Effector CD8-positive, alpha-beta T cell (primary cell): ENCODE results near the gene TSPAN9.

Experiments used
- DNase-seq: peaks from one replicate; lab custom pipeline; 2025; lab: John Stamatoyannopoulos, UW

The TSPAN9 gene

DNA sequence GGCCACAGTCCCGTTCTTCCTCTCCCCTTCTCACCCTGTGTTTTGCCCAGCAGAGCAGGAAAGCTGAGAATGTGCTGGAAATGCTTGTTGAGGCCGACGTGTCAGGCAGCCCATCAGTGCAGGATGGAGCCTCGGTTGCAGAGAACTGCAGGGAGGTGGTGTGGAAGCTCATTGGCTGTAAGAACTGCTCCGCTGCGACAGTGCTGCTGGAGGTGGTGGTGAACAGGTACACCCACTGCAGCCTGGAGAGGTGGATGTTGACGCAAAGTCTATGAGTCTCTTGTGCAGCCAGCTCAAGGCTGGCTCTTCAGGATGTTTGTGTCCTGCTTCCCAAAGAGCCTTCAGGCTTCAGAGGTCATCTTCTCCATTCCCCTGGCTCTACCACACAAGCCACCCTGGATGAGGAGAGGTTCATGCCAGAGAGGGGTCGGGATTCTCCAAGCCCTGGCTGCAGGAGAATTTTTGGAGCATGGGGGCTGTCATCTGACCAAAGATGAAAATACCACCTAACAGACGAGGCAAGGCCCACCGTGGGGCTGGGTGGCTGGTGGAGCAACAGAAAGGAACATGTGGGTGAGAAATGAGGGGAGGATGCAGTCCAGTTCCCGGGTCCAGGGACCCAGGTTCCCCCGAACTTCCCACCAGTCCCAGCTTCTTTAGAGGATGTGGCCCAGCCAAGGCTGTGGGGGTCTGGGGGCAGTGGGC lies 239.7 kb downstream of the TSPAN9 start:
- no peak for DNase-seq

DNA sequence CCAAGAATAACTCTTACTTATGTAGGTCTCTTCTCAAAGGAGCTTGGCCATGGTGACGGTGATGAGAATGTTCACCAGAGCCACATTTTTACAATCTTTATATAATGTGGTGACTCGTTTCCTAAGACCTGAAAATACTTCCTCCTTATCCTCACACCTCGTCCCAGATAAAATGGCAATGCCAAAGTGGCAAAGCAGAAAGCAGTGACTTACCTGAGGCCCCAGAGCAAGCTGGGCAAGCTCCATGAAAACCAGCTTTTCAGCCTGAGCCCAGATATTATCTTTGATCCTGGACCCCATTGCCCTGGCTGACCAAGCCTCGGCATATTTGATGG lies 240.3 kb downstream of the TSPAN9 start:
- no peak for DNase-seq

DNA sequence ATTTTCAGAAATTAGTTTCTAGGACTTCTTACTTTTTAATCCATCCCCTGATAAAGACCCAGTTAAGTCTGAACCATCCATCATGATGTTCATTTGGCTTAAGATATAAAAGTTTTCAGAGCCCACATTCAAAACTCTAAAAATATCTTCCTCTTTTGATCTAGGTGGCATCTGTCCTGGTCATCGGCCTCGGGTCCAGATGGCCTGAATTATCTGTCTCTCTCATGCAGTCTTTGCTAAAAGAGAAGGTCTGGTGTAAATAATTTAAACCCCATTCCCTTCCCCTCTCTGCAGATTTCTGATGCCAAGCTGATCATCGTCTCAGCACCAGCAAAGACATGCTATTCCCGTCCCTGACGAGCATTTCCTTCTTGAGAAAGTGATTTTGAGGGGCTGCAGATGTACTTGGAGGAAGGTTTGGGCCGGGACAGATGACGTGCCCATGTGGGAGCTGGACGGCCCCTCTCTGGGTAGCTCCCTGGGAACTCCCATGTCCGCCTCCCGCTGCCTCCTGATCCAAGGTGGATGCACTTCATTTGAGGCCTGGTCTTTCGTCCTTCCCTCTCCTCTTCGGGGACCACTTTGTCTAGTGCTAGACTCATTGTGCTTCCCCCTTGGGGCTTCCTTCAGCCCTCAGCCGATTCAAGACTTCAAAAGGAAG lies 240.8 kb downstream of the TSPAN9 start:
- DNase-seq = no peak

DNA sequence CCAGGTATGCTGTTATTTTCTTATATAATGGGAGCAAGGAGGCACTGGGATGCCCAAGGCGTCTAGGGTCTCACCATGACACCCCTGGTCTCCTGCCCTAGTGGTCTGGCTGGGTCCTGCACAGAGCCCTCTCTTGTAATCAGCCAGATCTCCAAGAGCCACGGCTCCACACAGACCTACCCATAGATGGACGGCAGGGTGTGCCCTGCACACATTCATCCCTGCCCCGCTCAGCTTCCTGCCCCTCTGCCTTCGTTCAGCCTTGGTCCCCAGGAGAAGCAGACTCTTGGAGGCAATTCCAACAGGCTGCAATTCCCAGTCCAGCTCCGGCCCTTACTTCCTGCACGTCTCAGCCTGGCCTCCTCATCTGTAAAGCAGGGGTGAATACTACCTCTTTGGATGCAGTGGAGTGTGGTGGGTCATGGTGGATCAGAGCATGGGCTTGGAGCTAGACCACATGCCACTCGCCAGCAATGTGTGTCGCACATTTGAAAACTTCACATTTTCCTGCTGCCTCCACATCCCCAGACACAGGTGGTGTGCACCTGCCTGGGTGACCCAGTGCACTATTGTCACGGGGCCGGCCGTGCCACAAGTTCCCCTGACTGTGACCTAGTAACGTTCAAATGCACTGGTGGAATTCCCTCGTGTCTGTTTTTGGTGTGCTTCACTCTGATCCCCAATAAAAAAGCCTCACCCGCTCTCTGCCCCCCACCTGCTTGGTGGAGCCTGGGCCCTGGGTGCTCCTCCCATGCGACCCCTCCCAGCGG lies 242.7 kb downstream of the TSPAN9 start:
- no peak for DNase-seq

DNA sequence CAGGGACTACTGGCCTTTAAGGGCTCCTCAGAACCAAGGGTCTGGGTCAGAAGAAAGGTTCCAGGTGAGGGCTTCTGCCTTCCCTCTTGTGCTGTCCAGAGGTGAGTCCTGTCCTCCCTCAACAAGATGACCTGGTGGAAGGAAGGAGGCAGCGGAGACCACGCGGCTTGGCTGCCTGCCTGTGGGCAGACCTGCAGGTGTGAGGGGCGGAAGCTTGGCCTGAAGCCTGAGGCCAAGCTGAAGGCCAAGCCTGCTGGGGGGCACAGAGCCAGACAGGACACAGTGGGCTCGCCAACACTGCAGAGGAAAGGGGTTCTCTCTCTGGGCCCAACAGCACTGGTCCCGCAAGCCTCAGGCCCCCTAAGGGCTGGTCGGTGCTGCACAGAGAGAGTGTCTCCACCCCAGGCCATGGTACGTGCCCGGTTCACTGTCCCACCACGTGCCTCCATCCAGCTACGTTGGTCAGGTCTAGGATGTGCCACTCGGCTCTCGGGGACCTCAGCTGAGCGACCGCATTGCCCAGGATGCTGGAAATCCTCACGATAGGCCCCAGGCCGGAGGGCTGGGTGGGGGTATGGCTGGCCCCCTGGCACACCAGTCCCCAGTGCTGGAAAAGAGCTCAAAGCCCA lies 243.8 kb downstream of the TSPAN9 start:
- DNase-seq = no peak

DNA sequence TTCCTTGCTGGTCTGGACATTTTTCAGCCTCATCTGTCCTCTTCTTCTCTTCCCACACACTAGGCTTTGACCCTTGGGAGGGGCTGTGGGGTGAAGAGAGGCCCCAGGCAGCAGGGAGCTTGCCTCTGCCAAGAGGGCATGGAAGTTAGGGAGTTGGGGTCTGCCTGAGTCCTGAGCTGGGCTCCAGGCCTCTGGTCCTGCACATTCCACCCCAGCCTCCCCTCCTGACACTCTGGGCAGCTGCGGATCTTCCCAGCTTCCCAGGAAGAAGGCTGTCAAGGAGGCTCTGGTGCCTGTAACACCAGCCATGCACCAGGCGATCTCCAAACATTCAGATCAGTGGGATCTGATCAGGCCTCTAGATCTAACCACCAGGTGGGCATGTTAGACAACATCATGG lies 244.7 kb downstream of the TSPAN9 start:
- DNase-seq = no peak

DNA sequence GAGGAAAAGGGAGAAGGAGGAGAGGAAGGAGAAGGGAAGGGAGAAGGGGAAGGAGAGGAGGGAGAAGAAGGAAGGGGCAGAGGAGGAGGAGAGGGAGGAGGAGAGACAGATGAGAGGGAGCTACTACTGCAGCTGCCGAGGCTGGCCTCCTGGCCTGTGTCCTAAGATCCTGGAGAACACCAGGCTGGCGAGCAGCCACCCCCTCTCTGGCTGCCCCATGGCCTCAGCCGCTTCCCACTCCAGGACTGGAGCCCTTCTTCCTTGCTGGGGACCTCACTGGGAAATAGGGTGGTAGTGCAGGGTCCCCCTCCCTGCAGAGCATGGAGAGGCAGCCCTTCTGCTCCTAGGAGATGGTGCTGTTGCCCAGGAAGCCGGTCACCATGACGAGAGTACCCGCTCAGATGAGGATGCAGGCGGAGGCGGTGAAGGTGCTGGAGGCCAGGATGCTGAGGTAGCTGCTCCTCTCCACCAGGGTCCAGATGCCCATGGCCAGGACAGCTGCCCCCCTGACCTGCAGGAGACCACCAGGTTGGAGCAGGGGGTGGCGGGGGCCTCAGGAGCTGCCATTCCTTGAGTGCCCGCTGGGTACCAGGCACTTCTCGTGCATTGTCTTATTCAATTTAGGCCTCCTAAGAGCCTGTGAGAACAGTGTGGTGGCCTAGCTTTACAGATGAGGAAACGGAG lies 246.0 kb downstream of the TSPAN9 start:
- DNase-seq = no peak

DNA sequence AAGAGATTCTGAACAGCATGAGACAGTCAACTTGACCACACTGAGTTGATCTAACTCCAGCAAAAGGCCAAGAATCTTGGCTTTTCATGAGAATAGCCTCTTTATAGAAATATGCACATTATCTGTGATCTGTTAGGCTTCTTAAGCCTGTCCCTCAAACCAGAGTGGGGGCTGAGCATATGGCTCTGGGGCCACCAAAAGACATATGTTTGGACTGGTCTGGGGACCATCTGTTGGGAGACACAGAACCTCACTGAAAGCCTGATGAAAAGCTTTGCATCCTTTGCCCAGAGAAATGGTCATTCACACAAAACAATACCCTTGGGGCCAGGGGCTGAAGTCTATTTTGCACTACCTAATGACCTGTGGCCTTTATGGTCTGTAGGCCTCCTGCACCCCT lies 248.6 kb downstream of the TSPAN9 start:
- no peak for DNase-seq

DNA sequence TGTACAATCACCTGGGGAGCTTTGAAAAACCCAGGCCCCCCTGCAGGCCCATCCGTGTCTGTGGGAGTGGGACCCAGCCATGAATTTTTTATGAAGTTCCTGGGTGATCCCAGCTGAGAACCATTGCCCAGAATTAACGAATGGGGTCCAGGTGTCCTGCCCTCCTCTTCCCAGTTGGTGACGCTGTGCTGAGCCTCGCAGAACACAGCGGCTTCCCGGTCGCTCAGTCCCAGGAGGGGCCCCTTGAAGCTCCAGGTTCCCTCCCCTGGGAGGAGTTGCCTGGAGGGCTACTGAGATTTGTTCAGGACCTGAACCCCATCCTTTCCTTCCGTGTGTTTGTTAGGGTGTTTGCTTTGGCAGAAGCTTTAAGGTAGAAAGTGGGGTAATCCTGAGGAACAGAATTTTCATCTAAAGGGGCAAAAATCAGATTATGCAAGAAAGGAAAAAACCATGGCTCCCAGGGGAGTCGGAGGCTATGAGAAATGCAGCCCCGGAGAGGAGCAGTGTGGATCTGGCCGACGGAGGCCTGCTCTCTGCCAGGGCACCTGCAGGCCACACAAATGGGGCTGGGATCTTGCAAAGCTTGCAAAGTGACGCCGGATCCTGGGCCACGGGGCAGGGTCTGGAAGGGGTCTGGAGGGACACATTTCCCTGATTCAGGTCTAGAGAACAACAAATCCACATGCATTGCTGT lies 249.1 kb downstream of the TSPAN9 start:
- DNase-seq = no peak

DNA sequence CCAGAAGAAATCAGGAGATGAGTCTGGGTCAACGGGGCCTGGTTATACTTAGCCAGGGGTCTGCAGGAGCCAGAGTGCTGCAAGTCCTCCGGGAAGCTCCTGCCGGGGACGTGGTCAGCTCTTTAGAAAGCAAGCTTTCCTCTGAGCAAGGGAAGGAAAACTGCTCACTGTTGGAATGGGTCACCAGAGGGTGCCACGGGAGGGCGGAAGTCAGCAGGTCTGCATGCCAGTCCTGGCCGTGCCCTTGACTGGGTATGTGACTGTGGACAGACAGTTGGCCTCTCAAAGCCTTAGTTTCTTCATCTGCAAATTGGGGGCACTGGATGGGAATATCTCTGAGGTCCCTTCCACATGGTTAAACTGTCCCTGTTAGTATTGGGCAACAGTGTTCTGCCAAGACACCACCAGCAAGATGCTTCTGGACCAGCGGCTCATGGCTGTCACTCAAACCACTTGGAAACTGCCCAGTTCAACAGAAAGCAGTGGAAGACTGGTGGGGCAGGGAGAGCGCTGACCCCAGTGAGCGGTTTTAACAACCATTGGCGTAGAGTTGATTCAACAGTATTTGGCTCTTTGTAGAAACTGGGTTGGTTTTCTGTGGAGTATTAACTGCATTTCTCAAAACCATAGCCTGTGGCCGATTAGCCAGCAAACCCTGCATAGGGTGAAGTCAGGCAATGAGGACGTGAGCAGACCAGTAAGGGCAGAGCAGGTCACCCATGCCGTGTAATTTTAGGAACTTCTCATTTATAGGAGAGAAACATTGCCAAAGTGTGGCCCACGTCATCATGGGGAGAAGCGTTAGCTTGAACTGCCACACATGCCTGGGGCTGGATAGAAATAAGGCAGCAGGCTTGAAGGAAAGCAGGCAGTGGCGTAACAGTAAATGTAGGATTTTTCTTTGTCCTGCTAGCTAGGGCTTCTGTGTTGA lies 249.9 kb downstream of the TSPAN9 start:
- DNase-seq = no peak

DNA sequence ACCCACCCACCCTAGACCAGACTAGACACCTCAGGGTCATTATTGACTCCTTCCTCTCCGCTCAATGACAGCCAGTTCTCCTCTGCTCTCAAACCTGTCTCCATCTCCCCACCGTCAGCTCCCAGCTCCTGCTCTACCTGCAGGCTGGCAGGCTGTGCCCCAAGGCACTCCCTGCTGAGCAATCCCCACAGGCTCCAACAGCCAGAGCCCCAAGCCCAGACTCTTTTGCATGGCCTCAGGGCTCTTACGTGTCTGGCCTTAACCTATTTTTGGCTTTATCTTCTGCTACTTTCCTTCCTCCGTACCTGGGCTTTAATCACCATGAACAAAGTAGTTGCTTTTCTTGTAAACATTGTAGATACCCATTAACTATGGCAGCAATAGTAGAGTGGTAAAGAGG lies 250.9 kb downstream of the TSPAN9 start:
- no peak for DNase-seq

DNA sequence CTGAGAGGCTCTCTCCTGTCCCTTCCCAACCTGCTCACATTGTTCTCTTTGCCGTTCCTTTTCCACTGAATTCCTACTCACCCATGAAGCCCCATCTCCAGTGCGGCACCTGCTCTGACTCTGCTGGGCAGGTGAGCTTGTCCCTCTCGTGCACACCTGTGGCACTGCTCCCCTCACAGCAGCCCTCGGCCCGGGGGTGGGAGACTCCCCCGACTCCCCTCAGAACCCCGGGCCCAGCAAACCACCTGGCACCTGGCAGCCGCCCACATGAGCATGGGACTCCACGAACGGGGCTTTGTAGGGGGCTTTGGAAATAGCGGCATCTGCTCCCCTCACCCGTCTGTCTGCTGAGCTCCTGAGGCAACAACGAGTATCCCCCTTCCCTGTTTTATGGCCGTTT lies 251.4 kb downstream of the TSPAN9 start:
- DNase-seq = no peak

DNA sequence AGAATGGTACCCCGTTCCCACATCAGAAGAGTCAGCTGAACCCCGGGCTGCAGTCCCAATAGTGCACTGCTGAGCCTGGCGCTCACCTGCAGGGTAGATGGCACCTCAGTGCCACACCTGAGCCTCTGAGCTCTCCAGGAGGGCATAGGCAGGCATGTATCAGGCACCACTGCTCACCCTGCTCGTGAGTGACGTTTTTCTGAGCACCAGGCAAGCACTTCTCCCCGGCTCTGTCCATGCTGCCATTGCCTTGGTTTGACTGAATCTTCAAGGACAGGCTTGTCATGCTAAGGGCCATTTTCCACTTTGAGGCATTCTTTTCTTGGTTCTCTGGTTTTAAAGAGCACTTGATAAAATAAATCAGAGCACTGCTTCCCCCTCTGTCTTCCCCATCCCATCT lies 252.2 kb downstream of the TSPAN9 start:
- DNase-seq = no peak

DNA sequence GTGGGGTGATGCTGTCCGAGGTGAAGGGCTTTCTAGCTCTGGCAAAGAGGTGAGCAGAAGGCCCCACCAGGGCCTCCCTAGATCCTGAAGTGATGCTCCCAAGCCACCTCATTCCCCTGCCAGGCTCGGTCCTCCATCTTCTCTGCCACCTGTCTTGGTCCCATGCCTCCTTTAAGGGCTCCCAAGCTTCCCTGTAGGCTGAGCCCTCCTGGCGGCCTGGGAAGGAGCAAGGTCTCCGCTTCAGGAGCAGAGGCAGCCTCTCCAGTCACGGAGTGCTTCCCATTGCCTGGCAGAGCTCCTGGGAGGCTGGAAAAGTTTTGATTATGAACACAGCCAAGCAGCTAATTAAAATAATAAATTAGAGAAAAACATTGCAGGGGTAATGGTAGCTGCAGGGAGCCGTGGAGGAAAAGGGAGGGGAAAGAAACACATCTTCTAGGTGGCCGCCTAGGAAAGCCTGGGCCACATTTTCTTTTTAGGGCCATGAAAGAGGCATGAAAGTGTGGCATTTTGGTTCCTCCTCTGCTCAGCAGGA lies 253.9 kb downstream of the TSPAN9 start:
- DNase-seq = no peak

DNA sequence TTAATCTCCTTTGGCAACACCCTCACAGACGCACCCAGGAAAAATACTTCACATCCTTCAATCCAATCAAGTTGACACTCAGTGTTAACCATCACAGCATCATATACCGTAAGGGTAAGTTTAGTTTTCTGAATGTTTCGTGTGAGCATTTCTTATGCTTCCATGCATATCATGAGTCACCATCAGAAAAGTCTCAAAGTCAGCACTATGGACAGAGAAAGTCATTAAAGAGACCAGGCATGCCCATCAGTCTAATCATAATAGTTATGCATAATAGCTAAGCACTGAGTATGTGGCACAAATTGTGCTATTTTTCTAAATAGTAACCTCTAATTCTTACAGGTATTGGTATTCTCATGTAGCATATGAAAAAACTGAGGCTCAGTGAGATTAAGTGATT lies 255.0 kb downstream of the TSPAN9 start:
- no peak for DNase-seq

DNA sequence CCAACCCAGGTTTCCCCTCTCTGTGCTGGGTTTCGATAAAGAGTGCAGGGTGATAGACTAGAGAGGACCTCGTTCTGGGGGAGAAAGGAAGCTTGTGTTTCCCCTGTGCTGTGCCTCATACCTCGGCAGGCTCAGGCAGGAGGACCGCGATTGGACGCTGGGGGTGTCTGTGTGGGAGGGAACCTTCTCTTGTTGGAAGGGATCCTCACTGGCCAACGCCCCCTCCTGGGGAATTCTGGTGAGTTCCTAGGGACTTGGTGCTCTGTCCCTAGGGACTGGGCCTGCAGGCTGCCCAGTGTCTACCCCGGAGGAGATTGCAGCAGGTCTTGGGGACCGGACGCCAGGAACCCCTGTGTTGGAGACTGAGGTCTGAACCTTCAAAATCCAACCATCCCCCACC lies 256.4 kb downstream of the TSPAN9 start:
- DNase-seq = no peak

DNA sequence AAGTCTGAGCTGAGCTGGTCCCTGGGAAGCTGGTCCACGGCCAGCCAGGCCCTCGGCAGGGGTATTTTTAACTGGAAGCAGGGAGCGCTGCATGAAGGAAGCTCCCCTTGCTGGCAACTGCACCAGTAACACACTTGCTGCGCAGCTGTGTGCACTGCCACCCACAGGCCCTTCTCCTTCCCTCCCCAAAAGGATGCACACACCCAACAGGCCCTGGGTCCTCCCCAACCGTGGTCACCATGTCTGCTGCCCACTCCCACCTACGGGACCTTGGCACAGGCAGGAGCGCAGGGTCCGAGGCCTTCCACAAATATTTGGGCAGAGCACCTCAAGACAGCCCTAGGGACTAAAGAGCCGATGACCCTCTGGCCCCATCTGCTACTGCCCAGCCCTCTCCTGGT lies 256.8 kb downstream of the TSPAN9 start:
- DNase-seq = no peak

DNA sequence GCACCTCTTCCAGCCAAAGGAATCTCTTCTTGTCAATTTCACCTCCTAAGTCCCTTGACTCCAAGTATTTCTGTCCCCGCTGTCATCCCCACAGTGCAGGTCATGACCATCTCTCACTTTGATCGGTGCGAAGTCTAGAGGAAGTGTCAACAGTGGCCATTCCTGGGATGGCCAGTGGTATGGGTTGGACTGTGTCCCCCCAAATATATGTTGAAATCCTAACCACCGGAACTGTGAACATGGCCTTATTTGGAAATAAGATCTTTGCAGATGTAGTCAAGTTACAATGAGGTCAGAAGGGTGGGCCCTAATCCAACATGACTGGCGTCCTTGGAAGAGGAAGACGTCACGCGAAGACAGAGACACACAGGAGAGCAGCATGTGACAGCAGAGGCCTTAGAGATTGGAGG lies 257.9 kb downstream of the TSPAN9 start:
- DNase-seq = no peak
